ENCODE measurements around the gene DNMT3B. TPM values are rescaled to one million over a fixed set of nuclear protein-coding genes. Genes with fewer than 3 reads are reported as not detected.
A peak's percentile ranks its signal among the peaks of the same experiment; 100 is the strongest.
"Not testable (repeated sequence)": the region's sequence is repeated elsewhere in the genome, so short reads cannot be mapped to it uniquely, and the experiment has no call there.

DNMT3B gene
- 10.1 TPM for polyA plus RNA-seq (ENCODE audit: insufficient read length)
- long read RNA-seq, donor 1: 0 reads
- long read RNA-seq, donor 2: 0 reads
- long read RNA-seq, donor 3: 0 reads
- long read RNA-seq, donor 4: 0 reads
- long read RNA-seq, donor 5: 0 reads
- long read RNA-seq, donor 6, full-length matches to known transcripts: 1 of 1 reads
- long read RNA-seq, donor 6, partial matches to known transcripts: 0 of 1 reads
- long read RNA-seq, donor 6, other reads (novel, unspliced or antisense): 0 of 1 reads
- long read RNA-seq, donor 7, full-length matches to known transcripts: 1 of 1 reads
- long read RNA-seq, donor 7, partial matches to known transcripts: 0 of 1 reads
- long read RNA-seq, donor 7, other reads (novel, unspliced or antisense): 0 of 1 reads
- long read RNA-seq, donor 8, full-length matches to known transcripts: 1 of 1 reads
- long read RNA-seq, donor 8, partial matches to known transcripts: 0 of 1 reads
- long read RNA-seq, donor 8, other reads (novel, unspliced or antisense): 0 of 1 reads

GRCh38 chr20:32761831-32762753, at the start of gene DNMT3B:
Gene DNMT3B, plus strand, starts transcription at chr20:32762385. Its CDS starts 17,939 bp downstream, at chr20:32780324.
- DNase-seq: peak; percentile 71

- no peak for DNase-seq
Observed at GRCh38 chr20:32718749-32719348, 43.3 kb upstream of the DNMT3B start.

GRCh38 chr20:32727683-32728082, 34.5 kb upstream of the DNMT3B start:
- DNase-seq: no peak

- DNase-seq: not testable (repeated sequence)
Observed at GRCh38 chr20:32728435-32728834, 33.8 kb upstream of the DNMT3B start.

GRCh38 chr20:32729334-32729733, 32.9 kb upstream of the DNMT3B start:
- not testable (repeated sequence) for DNase-seq

- no peak for DNase-seq
Observed at GRCh38 chr20:32731882-32732266, 30.3 kb upstream of the DNMT3B start.

- DNase-seq: no peak
Observed at GRCh38 chr20:32737371-32738223, 24.6 kb upstream of the DNMT3B start.

- no peak for DNase-seq
Observed at GRCh38 chr20:32741151-32741550, 21.0 kb upstream of the DNMT3B start.

- no peak for DNase-seq
Observed at GRCh38 chr20:32742322-32743236, 19.6 kb upstream of the DNMT3B start.

- no peak for DNase-seq
Observed at GRCh38 chr20:32743237-32744112, 18.7 kb upstream of the DNMT3B start, which contains the start of gene COMMD7. Gene COMMD7, minus strand, starts transcription at chr20:32743467. Its CDS starts 76 bp downstream, at chr20:32743391.

GRCh38 chr20:32749914-32750637, 12.1 kb upstream of the DNMT3B start:
- no peak for DNase-seq

GRCh38 chr20:32751293-32751692, 10.9 kb upstream of the DNMT3B start:
- no peak for DNase-seq

GRCh38 chr20:32751702-32752457, 10.3 kb upstream of the DNMT3B start:
- DNase-seq: no peak

- no peak for DNase-seq
Observed at GRCh38 chr20:32752458-32753250, 9.5 kb upstream of the DNMT3B start.

GRCh38 chr20:32753731-32754130, 8.5 kb upstream of the DNMT3B start:
- DNase-seq: no peak

- DNase-seq: no peak
Observed at GRCh38 chr20:32756156-32756555, 6.0 kb upstream of the DNMT3B start.

GRCh38 chr20:32761417-32761830, 761 bp upstream of the DNMT3B start:
- DNase-seq: no peak

Data from left kidney (tissue), 8 donors.